K562 (cell line): ENCODE results near the gene INSR. TPM values are rescaled to one million over a fixed set of nuclear protein-coding genes. Genes with fewer than 3 reads are reported as not detected.

Experiments used
- ADNP ChIP-seq: fragments of 200-800 bp; sonication (Bioruptor generic); IDR thresholded peaks from 2 replicates; pipeline ENCODE4 v1.6.1; 2016; ENCODE audit warnings: missing genetic modification characterization, missing compliant biosample characterization
- CBFA2T2 ChIP-seq: fragments of 450-650 bp; conservative IDR thresholded peaks from 2 replicates; pipeline ENCODE4 v1.6.1; 2017; ENCODE audit warnings: mild to moderate bottlenecking
- CBX1 ChIP-seq: sonication (generic); IDR thresholded peaks from 2 replicates; pipeline ENCODE4 v1.6.1; 2016; ENCODE audit warnings: antibody characterized with exemption, low read depth, mild to moderate bottlenecking
- ESRRA ChIP-seq: fragments of 450-650 bp; IDR thresholded peaks from 2 replicates; pipeline ENCODE4 v1.6.1; 2014; ENCODE audit warnings: low read depth, mild to moderate bottlenecking, moderate library complexity, borderline replicate concordance
- ETS2 ChIP-seq: IDR thresholded peaks from 2 replicates; pipeline ENCODE4 v1.6.1; 2016; ENCODE audit warnings: borderline replicate concordance, missing genetic modification characterization, mild to moderate bottlenecking, moderate library complexity, missing compliant biosample characterization; ENCODE audit not compliant: poor library complexity, severe bottlenecking
- HOXB6 ChIP-seq: fragments of 250-450 bp; sonication (Bioruptor Pico); IDR thresholded peaks from 2 replicates; pipeline ENCODE4 v1.5.1; 2022; ENCODE audit warnings: mild to moderate bottlenecking, borderline replicate concordance
- MCM3 ChIP-seq: fragments of 450-650 bp; IDR thresholded peaks from 2 replicates; pipeline ENCODE4 v1.6.1; 2016
- NCOR1 ChIP-seq: fragments of 450-650 bp; IDR thresholded peaks from 2 replicates; pipeline ENCODE4 v1.6.1; 2016; ENCODE audit warnings: mild to moderate bottlenecking, moderate library complexity
- PHF8 ChIP-seq: fragments of 200-600 bp; sonication (generic); IDR thresholded peaks from 2 replicates; pipeline ENCODE4 v1.6.1; 2012; ENCODE audit warnings: mixed run types, mild to moderate bottlenecking, inconsistent platforms, low read length, moderate library complexity, borderline replicate concordance
- PHTF2 ChIP-seq: fragments of 250-450 bp; sonication (Bioruptor Pico); IDR thresholded peaks from 2 replicates; pipeline ENCODE4 v1.5.0; 2021; ENCODE audit warnings: mild to moderate bottlenecking
- RFX7 ChIP-seq: fragments of 250-450 bp; sonication (Bioruptor Pico); IDR thresholded peaks from 2 replicates; pipeline ENCODE4 v1.5.1; 2021; ENCODE audit warnings: mild to moderate bottlenecking
- TARDBP ChIP-seq: fragments of 450-650 bp; IDR thresholded peaks from 2 replicates; pipeline ENCODE4 v1.6.1; 2016
- TBL1XR1 ChIP-seq, 2 experiments: IDR thresholded peaks; 2 replicates each; pipeline ENCODE4 v1.6.1; 2012; ENCODE audit warnings: improper control_type of control experiment in 2 of 2, low read length in 2 of 2, mild to moderate bottlenecking in 1 of 2
- TSC22D4 ChIP-seq: fragments of 450-650 bp; IDR thresholded peaks from 2 replicates; pipeline ENCODE4 v1.6.1; 2016; ENCODE audit warnings: missing genetic modification characterization, missing biosample characterization, control low read depth
- XRCC3 ChIP-seq: fragments of 450-650 bp; IDR thresholded peaks from 2 replicates; pipeline ENCODE4 v1.6.1; 2017; ENCODE audit warnings: mild to moderate bottlenecking, moderate library complexity
- ZNF431 ChIP-seq: sonication (generic); formaldehyde crosslinking; IDR thresholded peaks from 2 replicates; pipeline ENCODE4 v1.8.0; 2022; ENCODE audit warnings: mild to moderate bottlenecking, missing genetic modification reagents
- ZNF695 ChIP-seq: fragments of 450-650 bp; formaldehyde crosslinking; IDR thresholded peaks from 2 replicates; pipeline ENCODE4 v1.4.0; 2020; ENCODE audit warnings: mild to moderate bottlenecking, moderate library complexity
- polyA plus RNA-seq, 8 experiments: library from polyadenylated mRNA; depleted of rRNA in 4 of 8; stranded (reverse) in 5 of 8; unstranded in 3 of 8; fragments of >200 nt; fragmentation: Nextera tagmentation in 2 of 8; fragmentation: Illumina TruSeq in 1 of 8; extraction: Ambion mirVana in 2 of 8; extraction: Trizol in 1 of 8; gene quantifications; 2 replicates each; pipeline versions ENCODE4 v1.2.1 to v1.2.3, GENCODE V29; 2011 to 2014; ENCODE audit warnings: inconsistent platforms in 1 of 8, missing spikeins in 1 of 8
- total RNA-seq, 7 experiments: library from RNA; depleted of rRNA in 6 of 7; stranded (reverse); fragments of >200 nt in 6 of 7; fragmentation: Illumina TruSeq in 2 of 7; extraction: Trizol in 2 of 7; gene quantifications; 2 replicates each; pipeline versions ENCODE4 v1.2.1 to v1.2.3, GENCODE V29; 2011 to 2021; ENCODE audit warnings: low replicate concordance in 1 of 7
- TF ChIP-seq, protein P1 (sequence below): fragments of 450-650 bp; IDR thresholded peaks from 2 replicates; pipeline ENCODE4 v1.6.1; 2016; ENCODE audit warnings: mild to moderate bottlenecking, moderate library complexity
- TF ChIP-seq, protein P2 (sequence below): sonication (generic); formaldehyde crosslinking; IDR thresholded peaks from 2 replicates; pipeline ENCODE4 v1.8.0; 2022; ENCODE audit warnings: missing genetic modification reagents, mild to moderate bottlenecking, moderate library complexity, borderline replicate concordance

Gene INSR
- total and polyA plus RNA-seq, 9 of the 15 experiments (the other 6 are each of a cell fraction or from before 2014, with no cell fraction given): 0.04 to 0.88 (median 0.41) TPM

DNA sequence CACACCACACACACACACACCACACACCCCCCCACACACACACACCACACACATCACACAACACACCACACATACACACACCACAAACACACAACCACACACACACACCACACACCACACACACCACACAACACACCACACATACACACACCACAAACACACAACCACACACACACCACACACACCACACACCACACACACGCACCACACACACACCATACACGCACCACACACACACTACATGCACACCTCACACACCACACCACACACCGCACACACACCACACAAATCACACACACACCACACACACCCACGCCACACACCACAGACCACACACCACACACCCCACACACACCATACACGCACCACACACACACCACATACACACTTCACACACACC lies 141.2 kb downstream of the INSR start (continued):
- TF ChIP-seq, protein P1, sequence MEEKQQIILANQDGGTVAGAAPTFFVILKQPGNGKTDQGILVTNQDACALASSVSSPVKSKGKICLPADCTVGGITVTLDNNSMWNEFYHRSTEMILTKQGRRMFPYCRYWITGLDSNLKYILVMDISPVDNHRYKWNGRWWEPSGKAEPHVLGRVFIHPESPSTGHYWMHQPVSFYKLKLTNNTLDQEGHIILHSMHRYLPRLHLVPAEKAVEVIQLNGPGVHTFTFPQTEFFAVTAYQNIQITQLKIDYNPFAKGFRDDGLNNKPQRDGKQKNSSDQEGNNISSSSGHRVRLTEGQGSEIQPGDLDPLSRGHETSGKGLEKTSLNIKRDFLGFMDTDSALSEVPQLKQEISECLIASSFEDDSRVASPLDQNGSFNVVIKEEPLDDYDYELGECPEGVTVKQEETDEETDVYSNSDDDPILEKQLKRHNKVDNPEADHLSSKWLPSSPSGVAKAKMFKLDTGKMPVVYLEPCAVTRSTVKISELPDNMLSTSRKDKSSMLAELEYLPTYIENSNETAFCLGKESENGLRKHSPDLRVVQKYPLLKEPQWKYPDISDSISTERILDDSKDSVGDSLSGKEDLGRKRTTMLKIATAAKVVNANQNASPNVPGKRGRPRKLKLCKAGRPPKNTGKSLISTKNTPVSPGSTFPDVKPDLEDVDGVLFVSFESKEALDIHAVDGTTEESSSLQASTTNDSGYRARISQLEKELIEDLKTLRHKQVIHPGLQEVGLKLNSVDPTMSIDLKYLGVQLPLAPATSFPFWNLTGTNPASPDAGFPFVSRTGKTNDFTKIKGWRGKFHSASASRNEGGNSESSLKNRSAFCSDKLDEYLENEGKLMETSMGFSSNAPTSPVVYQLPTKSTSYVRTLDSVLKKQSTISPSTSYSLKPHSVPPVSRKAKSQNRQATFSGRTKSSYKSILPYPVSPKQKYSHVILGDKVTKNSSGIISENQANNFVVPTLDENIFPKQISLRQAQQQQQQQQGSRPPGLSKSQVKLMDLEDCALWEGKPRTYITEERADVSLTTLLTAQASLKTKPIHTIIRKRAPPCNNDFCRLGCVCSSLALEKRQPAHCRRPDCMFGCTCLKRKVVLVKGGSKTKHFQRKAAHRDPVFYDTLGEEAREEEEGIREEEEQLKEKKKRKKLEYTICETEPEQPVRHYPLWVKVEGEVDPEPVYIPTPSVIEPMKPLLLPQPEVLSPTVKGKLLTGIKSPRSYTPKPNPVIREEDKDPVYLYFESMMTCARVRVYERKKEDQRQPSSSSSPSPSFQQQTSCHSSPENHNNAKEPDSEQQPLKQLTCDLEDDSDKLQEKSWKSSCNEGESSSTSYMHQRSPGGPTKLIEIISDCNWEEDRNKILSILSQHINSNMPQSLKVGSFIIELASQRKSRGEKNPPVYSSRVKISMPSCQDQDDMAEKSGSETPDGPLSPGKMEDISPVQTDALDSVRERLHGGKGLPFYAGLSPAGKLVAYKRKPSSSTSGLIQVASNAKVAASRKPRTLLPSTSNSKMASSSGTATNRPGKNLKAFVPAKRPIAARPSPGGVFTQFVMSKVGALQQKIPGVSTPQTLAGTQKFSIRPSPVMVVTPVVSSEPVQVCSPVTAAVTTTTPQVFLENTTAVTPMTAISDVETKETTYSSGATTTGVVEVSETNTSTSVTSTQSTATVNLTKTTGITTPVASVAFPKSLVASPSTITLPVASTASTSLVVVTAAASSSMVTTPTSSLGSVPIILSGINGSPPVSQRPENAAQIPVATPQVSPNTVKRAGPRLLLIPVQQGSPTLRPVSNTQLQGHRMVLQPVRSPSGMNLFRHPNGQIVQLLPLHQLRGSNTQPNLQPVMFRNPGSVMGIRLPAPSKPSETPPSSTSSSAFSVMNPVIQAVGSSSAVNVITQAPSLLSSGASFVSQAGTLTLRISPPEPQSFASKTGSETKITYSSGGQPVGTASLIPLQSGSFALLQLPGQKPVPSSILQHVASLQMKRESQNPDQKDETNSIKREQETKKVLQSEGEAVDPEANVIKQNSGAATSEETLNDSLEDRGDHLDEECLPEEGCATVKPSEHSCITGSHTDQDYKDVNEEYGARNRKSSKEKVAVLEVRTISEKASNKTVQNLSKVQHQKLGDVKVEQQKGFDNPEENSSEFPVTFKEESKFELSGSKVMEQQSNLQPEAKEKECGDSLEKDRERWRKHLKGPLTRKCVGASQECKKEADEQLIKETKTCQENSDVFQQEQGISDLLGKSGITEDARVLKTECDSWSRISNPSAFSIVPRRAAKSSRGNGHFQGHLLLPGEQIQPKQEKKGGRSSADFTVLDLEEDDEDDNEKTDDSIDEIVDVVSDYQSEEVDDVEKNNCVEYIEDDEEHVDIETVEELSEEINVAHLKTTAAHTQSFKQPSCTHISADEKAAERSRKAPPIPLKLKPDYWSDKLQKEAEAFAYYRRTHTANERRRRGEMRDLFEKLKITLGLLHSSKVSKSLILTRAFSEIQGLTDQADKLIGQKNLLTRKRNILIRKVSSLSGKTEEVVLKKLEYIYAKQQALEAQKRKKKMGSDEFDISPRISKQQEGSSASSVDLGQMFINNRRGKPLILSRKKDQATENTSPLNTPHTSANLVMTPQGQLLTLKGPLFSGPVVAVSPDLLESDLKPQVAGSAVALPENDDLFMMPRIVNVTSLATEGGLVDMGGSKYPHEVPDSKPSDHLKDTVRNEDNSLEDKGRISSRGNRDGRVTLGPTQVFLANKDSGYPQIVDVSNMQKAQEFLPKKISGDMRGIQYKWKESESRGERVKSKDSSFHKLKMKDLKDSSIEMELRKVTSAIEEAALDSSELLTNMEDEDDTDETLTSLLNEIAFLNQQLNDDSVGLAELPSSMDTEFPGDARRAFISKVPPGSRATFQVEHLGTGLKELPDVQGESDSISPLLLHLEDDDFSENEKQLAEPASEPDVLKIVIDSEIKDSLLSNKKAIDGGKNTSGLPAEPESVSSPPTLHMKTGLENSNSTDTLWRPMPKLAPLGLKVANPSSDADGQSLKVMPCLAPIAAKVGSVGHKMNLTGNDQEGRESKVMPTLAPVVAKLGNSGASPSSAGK: no peak
- TF ChIP-seq CBFA2T2 (no peak), HOXB6 (CRISPR knock-in tag) (no peak), ESRRA (no peak), TBL1XR1 (IDR thresholded peaks at IDR 0.05; ENCODE audit: low read length in 2 of 2) (no peak), ZNF431 (CRISPR knock-in tag) (no peak), PHF8 (no peak), NCOR1 (no peak), ADNP (tag) (peak; percentile 67), TARDBP (no peak), ZNF695 (no peak), XRCC3 (no peak), TSC22D4 (tag) (no peak), RFX7 (CRISPR knock-in tag) (no peak), MCM3 (no peak), CBX1 (peak; percentile 54; the same call in 1 of the 2 replicates), ETS2 (tag) (no peak), PHTF2 (no peak)
- TF ChIP-seq, protein P2, sequence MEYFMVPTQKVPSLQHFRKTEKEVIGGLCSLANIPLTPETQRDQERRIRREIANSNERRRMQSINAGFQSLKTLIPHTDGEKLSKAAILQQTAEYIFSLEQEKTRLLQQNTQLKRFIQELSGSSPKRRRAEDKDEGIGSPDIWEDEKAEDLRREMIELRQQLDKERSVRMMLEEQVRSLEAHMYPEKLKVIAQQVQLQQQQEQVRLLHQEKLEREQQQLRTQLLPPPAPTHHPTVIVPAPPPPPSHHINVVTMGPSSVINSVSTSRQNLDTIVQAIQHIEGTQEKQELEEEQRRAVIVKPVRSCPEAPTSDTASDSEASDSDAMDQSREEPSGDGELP (CRISPR knock-in tag): no peak
